SK-N-MC (cell line): ENCODE data around the gene CARD11.

Experiments used
- DNase-seq: peaks from one replicate; pipeline ENCODE4 v3.0.0-alpha.2; 2011; ENCODE audit warnings: low read depth, low spot score
- H3K27ac ChIP-seq: fragments of 200-600 bp; sonication (generic); 2 replicates; pipeline ENCODE4 v1.5.1; 2016; ENCODE audit warnings: mixed run types
- H3K36me3 ChIP-seq: fragments of 200-600 bp; sonication (generic); 2 replicates; pipeline ENCODE4 v1.6.1; 2017; ENCODE audit warnings: antibody characterized with exemption, low read length, mixed read lengths; ENCODE audit not compliant: insufficient read depth
- H3K4me3 ChIP-seq: fragments of 200-600 bp; sonication (generic); 2 replicates; pipeline ENCODE4 v1.5.1; 2016
- H3K9ac ChIP-seq: fragments of 200-600 bp; sonication (generic); 2 replicates; pipeline ENCODE4 v1.8.0; 2017; ENCODE audit warnings: mixed run types, mixed read lengths; ENCODE audit not compliant: insufficient read length
- H3K9me3 ChIP-seq: fragments of 200-600 bp; sonication (generic); 2 replicates; pipeline ENCODE4 v1.6.1; 2017; ENCODE audit warnings: low read depth, mild to moderate bottlenecking, antibody characterized with exemption, low read length, moderate library complexity, mixed read lengths
- EZH2 ChIP-seq: fragments of 200-600 bp; sonication (generic); IDR thresholded peaks from one replicate; pipeline ENCODE4 v1.6.1; 2017; ENCODE audit warnings: antibody characterized with exemption
- FOXP2 ChIP-seq: optimal IDR thresholded peaks from 2 replicates; pipeline ENCODE3; 2011; ENCODE audit warnings: mild to moderate bottlenecking, moderate library complexity; ENCODE audit not compliant: insufficient read depth; ENCODE audit errors: extremely low read length, control extremely low read depth
- POLR2AphosphoS5 ChIP-seq: IDR thresholded peaks from 2 replicates; pipeline ENCODE4 v1.6.1; 2012; ENCODE audit warnings: mild to moderate bottlenecking, low read depth, low read length, borderline replicate concordance

The CARD11 gene

DNA sequence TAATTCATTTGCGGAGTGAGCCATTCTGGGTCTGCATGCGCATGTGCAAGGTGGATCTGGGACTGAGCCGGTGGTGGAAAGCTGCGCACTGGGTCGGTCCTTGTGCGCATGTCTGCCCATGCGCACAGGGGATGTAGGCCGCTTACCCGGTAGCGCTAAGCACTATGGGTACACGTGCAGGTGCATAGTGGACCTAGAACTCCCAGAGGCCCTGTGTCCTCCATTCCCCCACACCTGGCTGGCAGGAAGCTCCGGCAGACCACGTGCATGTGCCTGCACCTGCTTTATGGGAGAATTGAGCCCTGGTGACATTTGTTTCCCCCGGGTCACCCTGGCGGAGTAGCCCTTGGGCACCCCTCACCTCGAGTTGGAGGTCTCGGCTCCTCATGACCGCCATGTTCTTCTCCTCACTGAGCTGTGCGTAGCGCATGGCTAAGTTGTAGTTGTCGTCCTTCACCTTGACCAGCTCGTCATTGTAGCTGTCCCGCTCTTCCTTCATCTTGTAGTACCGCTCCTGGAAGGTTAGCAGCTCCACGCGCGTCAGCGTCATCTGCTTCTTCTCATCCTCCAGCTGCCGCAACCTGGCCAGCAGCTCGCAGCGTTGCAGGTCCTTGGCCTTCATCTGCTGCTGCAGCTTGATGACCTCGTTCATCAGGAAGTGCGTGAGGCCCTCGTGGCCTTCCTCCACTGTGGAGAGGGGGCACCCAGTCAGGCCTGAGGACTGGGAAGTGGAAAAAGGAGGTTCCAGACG is 99.6 kb downstream of the CARD11 start:
- no peaks in the 10 kb centered on the region for H3K9me3 ChIP-seq
- H3K27ac ChIP-seq: no peak overlapping the region
- no peak for DNase-seq
- no peaks in the 10 kb centered on the region for H3K36me3 ChIP-seq
- no peak overlapping the region for H3K4me3 ChIP-seq
- TF ChIP-seq FOXP2 (no peak), POLR2AphosphoS5 (no peak), EZH2 (no peak)
- H3K9ac ChIP-seq: no peak overlapping the region

DNA sequence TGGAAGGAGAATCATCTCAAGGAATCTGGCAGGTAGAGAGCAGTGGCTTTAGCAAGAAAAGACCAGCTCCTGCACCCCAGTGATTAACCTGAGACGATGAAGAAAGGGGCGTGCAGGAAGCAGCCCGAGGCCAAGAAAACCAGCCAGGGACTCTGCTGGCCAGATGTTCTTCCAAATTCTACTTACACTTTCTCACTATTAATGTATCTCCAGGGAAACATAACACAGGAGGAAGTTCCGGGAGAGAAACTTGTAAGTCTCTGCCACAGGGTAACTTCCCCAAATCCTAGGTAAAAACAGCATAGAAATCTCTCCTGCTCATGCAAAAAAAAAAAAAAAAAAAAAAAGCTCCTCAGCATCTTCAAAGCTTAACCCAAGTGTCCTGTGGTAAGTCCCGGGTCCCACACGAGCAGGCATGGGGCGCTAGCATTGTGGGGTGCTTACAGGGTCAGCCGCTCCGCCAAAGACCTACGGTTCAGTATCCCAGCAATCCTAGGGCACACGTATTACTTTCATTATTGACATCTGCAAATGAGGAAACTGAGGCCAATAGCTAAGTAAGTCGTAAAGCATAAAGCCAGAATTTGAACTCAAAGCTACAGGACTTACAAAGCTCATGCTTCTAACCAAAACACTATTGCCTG is 102.3 kb downstream of the CARD11 start:
- Histone ChIP-seq H3K9me3 (no peaks in the 10 kb centered on the region), H3K27ac (peak overlapping the region; percentile 80), H3K4me3 (peak overlapping the region; percentile 41), H3K9ac (no peak overlapping the region), H3K36me3 (no peaks in the 10 kb centered on the region)
- no peak for TF ChIP-seq FOXP2
- peak; percentile 73 for DNase-seq

DNA sequence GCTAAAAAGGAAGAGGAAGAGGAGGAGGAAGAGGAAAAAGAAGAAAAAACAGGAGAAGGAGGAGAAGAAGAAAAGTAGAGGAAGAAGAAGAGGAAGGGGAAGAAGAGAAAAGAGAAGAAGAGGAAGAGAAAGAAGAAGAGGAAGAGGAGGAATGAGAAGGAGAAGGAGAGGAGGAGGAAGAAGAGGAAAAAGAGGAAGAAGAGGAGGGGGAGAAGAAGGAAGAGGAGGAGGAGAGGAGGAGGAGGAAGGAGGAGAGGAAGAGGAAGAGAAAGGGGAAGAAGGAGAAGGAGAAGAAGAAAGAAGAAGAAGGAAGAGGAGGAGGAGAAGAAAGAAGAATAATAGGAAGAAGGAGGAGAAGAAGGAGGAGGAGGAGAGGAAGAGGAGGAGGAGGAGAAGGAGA is 103.2 kb downstream of the CARD11 start:
- no peak for DNase-seq
- no peaks in the 10 kb centered on the region for H3K9me3 ChIP-seq
- H3K27ac ChIP-seq: no peak overlapping the region
- no peak overlapping the region for H3K9ac ChIP-seq
- no peaks in the 10 kb centered on the region for H3K36me3 ChIP-seq
- TF ChIP-seq EZH2 (no peak), FOXP2 (no peak), POLR2AphosphoS5 (no peak)
- no peak overlapping the region; the same call in 1 of the 2 replicates for H3K4me3 ChIP-seq

DNA sequence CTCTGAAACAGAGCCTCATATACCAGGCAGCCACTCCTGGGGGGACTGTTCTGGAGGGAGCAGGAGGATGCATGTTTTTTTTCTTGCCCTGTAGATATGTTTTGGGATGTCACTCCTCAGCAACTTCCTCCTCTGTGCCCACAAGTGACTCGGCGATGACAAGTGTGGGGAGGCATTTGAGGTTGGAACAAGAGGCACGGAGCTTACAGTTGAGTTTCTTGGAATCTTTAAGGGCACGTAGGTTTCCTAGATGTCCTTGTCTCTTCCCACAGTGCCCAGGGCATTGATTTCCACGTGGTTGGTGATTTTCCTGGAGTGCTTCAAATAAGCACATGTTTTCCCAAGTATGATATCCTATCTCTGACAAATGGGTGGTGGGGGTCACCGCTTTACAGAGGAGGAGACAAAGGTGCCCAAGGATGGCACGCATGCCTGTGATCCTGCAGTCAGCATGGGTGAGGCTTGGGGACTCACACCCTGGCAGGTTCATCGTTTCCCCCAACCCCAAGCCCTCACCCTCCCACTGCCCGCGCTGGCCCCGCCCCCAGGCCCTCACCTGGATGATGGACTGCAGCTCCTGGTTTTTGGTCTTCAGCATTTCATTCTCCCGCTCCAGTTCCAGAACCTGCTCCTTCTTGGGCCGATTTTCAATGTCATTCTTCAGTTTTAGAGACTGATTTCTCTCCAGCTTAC is 104.3 kb downstream of the CARD11 start:
- no peak for TF ChIP-seq EZH2
- TF ChIP-seq POLR2AphosphoS5: no peak
- TF ChIP-seq FOXP2: no peak
- Histone ChIP-seq H3K9ac (no peak overlapping the region), H3K4me3 (no peak overlapping the region), H3K9me3 (no peaks in the 10 kb centered on the region), H3K27ac (0 out of 2 replicates have a peak overlapping the region, but pooled peaks have one; percentile 19), H3K36me3 (no peaks in the 10 kb centered on the region)
- no peak for DNase-seq

DNA sequence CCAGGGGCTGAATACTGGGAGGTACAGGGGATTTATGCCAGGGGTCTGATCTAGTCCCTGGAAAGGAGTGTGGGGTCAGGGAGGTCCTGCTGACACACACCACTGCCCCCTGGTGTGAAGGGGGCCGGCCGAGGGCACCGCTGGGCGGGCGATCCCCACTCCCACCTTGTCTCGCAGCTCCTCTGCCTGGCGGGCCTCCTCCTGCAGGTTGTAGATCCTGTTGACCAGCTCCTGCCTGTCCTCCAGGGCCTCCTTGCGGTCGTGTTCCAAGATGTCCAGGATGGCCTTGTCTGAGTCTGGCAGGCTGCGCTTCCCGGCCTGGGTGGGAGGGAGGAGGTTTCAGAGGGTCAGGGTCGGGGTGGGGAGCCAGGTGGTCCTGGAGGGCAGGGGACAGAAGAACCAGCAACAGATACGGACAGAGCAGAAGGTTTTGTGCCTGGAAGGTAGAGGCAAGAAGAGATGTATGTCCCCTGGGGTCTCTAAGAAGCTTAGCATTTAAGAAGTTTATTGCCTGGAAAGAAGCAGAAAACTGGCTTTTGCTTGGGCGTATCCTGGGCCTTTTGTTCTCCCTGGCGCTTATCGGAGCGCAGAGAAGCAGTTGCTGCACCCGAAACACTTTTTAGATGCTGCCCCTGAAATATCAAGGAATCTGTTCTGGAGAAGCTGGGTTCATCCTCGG is 105.0 kb downstream of the CARD11 start:
- TF ChIP-seq POLR2AphosphoS5: no peak
- no peak for TF ChIP-seq FOXP2
- no peak for TF ChIP-seq EZH2
- H3K9ac ChIP-seq: no peak overlapping the region
- no peak overlapping the region for H3K4me3 ChIP-seq
- 0 out of 2 replicates have a peak overlapping the region, but pooled peaks have one; percentile 19 for H3K27ac ChIP-seq
- no peak for DNase-seq
- no peaks in the 10 kb centered on the region for H3K36me3 ChIP-seq
- H3K9me3 ChIP-seq: no peaks in the 10 kb centered on the region

DNA sequence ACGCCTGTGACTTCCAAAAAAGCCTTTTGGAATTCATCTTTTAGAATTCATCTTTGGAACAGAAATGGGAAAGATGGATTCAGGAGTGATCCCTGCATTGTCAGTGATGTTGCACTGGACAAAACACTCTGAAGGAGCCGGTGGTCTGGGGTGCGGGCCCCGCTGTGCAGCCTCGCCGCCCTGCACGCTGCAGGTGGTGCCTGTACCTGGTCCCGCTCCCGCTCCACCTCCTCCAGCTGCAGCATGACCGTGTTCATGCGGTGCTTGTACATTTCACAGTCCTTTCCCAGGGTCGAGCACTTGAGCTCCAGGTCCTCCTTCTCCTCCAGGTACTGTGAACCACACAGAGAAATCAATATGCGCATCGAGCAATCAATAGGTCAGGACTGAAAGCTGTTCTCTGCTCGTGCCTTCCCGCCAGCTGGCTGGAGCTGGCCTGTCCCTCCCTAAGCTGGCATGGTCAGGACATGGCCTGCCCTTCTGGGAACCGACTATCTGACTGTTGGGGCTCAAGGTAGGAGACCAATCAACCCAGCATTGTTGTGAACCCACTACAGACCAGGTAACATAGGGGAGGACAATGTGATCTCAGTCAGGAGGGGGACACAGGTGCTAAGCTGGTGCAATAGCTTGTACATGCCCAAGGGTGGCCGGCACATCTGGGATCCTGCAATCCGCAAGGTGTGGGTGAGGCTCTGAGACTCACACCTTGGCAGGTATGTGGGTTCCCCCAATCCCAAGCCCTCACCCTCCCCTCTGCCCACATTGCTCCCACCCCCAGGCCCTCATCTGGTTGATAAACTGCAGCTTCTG is 105.8 kb downstream of the CARD11 start:
- H3K36me3 ChIP-seq: no peaks in the 10 kb centered on the region
- DNase-seq: no peak
- no peak overlapping the region for H3K4me3 ChIP-seq
- H3K9ac ChIP-seq: no peak overlapping the region
- no peak overlapping the region for H3K27ac ChIP-seq
- TF ChIP-seq POLR2AphosphoS5 (no peak), EZH2 (no peak), FOXP2 (no peak)
- no peaks in the 10 kb centered on the region for H3K9me3 ChIP-seq

DNA sequence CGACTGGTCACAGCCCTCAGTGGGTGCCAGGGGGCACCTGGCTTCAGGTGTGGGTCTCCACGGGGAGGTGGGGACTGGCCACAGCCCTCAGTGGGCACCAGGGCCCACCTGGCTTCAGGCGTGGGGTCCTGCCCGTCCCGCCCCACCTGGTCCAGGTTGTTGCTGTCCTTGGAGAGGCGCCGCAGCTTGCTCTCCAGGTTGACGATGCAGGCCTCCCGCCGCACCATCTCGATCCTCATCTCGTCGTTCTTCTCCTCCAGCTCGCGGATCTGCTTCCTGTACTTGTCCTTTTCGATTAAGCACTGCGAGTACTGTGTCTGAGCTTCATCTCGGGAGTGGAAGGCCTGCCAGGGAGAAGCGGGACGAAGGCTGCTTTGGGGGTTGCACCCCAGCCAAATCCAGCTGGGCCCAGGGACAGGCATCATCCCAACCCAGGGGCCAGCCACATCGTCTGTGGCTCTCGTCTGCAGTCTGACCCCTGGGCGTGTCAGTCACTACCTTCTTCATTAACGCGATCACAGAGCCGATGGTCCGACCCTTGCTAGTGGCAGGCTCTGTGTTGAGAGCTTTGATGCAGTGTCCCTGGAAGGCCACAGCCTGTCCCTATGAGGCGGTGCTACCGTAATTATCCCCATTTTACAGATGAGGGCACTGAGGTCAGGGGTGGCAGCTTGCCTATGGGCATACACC is 106.6 kb downstream of the CARD11 start:
- no peak overlapping the region for H3K27ac ChIP-seq
- H3K9me3 ChIP-seq: no peaks in the 10 kb centered on the region
- no peak for DNase-seq
- TF ChIP-seq FOXP2 (no peak), EZH2 (no peak), POLR2AphosphoS5 (no peak)
- no peak overlapping the region for H3K4me3 ChIP-seq
- no peaks in the 10 kb centered on the region for H3K36me3 ChIP-seq
- H3K9ac ChIP-seq: no peak overlapping the region

DNA sequence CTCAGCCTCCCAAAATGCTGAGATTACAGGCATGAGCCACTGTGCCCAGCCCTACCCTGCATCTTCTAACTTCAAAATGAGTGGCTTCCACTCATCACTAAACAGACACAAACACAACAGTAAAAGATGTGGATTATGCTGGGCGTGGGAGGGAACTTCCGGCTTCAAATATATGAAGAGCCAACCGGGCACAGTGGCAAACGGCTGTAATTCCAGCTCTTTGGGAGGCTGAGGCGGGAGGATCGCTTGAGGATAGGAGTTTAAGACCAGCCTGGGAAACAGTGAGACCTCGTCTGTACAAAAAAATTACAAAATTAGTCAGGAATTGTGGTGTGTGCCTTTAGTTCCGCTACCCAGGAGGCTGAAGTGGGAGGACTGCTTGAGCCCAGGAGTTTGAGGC is 107.4 kb downstream of the CARD11 start:
- H3K9me3 ChIP-seq: no peaks in the 10 kb centered on the region
- no peak overlapping the region for H3K9ac ChIP-seq
- no peaks in the 10 kb centered on the region for H3K36me3 ChIP-seq
- no peak overlapping the region for H3K4me3 ChIP-seq
- TF ChIP-seq POLR2AphosphoS5: no peak
- TF ChIP-seq FOXP2: no peak
- TF ChIP-seq EZH2: no peak
- no peak for DNase-seq
- H3K27ac ChIP-seq: no peak overlapping the region
